Heart right ventricle (tissue), 16 donors: Measurements from ENCODE around the gene SLAIN1. TPM values are rescaled to one million over a fixed set of nuclear protein-coding genes. Genes with fewer than 3 reads are reported as not detected.

Source experiments
- ATAC-seq, 8 donors: fragments of 200-7000 bp; cut with Tn5 transposase; one replicate each; pipeline ENCODE4 v1.9.1; 2020; ENCODE audit warnings: mild to moderate bottlenecking in 8 of 8, moderate library complexity in 8 of 8, moderate number of reproducible peaks in 1 of 8
- DNase-seq, 2 donors: peaks; one replicate each; pipeline ENCODE4 v3.0.0-alpha.2; 2020
- H3K27ac ChIP-seq, 10 donors: fragments of 200-600 bp; sonication (generic) in 2 of 10; one replicate each; pipeline versions ENCODE4 v1.5.0 to v1.8.0; 2020 to 2022; ENCODE audit warnings: mild to moderate bottlenecking in 3 of 10
- H3K27me3 ChIP-seq, 7 donors: fragments of 200-600 bp; one replicate each; pipeline ENCODE4 v1.8.0; 2021 to 2022; ENCODE audit warnings: mild to moderate bottlenecking in 2 of 7
- H3K36me3 ChIP-seq, 9 donors: fragments of 200-600 bp; sonication (generic) in 1 of 9; one replicate each; pipeline versions ENCODE4 v1.5.0 to v1.8.0; 2020 to 2022; ENCODE audit warnings: mild to moderate bottlenecking in 2 of 9
- H3K4me1 ChIP-seq, 9 donors: fragments of 200-600 bp; sonication (generic) in 1 of 9; one replicate each; pipeline versions ENCODE4 v1.5.0 to v1.8.0; 2020 to 2022; ENCODE audit warnings: mild to moderate bottlenecking in 4 of 9
- H3K4me3 ChIP-seq, 10 donors: fragments of 200-600 bp; sonication (generic) in 2 of 10; one replicate each; pipeline versions ENCODE4 v1.5.0 to v1.8.0; 2020 to 2022; ENCODE audit warnings: mild to moderate bottlenecking in 7 of 10, moderate library complexity in 2 of 10
- H3K9me3 ChIP-seq, 11 donors: fragments of 200-600 bp in 10 of 11; sonication (generic) in 2 of 11; one replicate each; pipeline versions ENCODE4 v1.5.0 to v1.8.0; 2013 to 2022; ENCODE audit warnings: mild to moderate bottlenecking in 2 of 11, control low read depth in 1 of 11, moderate library complexity in 1 of 11
- CTCF ChIP-seq, 9 donors: fragments of 200-600 bp; sonication (generic) in 2 of 9; IDR thresholded peaks; one replicate each; pipeline versions ENCODE4 v1.5.0 to v1.8.0; 2021 to 2022; ENCODE audit warnings: antibody characterized with exemption in 9 of 9, mild to moderate bottlenecking in 5 of 9, moderate library complexity in 1 of 9
- WGBS, 2 donors: extraction: QIAGEN DNeasy Blood & Tissue Kit; methylation state at CpG; one replicate each; pipeline ENCODE4 v1.1.7; 2013; ENCODE audit warnings: inconsistent platforms in 1 of 2; 5-methylcytosine and 5-hydroxymethylcytosine counted together
- intact Hi-C, 10 donors: fragments of 100-400 bp; cut with DNase I; formaldehyde crosslinking; loops; one replicate each; pipeline versions ENCODE4 v1.11.1 to v1.14.2; 2022
- polyA plus RNA-seq, 2 donors: library from polyadenylated mRNA; stranded (reverse); fragments of 200-250 nt; gene quantifications; one replicate each; pipeline ENCODE4 v1.2.3, GENCODE V29; 2013
- total RNA-seq, 10 donors: library from RNA; stranded (reverse); fragmentation: NEBNext Ultra II Directional in 3 of 10; extraction: Animal tissue kit (Norgen Biotek cat#: 25700) in 3 of 10; gene quantifications; one replicate each; pipeline versions ENCODE4 v1.2.1 to v1.2.4, GENCODE V29; 2021 to 2023
- donor health status: Arrhythmogenic right ventricular cardiomyopathy.
- donor health status: ischemic (EF 13 %, LVEDD 7.1; RV severe dilation, severe dysfunction).
- donor health status: healthy with polysubstance abuse.
- donor health status: DM: no; HTN: yes; CAD: no.
- donor health status: DM: no; HTN: no; CAD: no.
- donor health status: ischemic (EF 25% LVEDD 6.9; RV normal size, moderate dysfunction).
- donor health status: ischemic (EF 25% LVEDD 5.7; RV mildly dilated, moderate dysfunction).
- donor health status: healthy.
- donor health status: DM: yes; HTN: yes; CAD: no.
- donor health status: Ischemic cardiomyopathy.
- donor health status: ischemic (EF 35%, LVEDD 5.7; RV mildly dilated, moderate dysfunction).
- donor health status: nonischemic (EF 11% LVEDD 7.7; RV severe dilation, severe dysfunction).
- donor health status: DM: yes; HTN: yes; CAD: no.
- donor health status: PGD.
- donor health status: ischemic (EF 29% LVEDD 5.4; RV normal size, mild dysfunction).
- donor health status: nonischemic (EF 23%, LVEDD 6.1; RV moderate dilation, normal function).

Gene SLAIN1
- total and polyA plus RNA-seq, 12 donors: 1.4 to 13.6 (median 7.7) TPM

DNA sequence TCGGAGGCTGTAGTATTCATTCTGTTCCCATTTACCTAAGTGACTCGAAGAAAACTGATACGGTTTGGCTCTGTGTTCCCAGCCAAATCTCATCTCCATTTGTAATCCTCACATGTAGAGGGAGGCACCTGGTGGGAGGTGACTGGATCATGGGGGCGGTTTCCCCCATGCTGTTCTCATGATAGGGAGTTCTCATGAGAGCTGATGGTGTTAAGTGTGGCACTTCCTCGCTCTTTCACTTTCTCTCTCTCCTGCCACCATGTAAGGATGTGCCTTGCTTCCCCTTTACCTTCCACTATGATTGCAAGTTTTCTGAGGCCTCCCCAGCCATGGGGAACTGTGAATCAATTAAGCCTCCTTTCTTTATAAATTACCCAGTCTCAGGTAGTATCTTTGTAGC lies 23.5 kb downstream of the SLAIN1 start:
- no peak for TF ChIP-seq CTCF (IDR thresholded peaks at IDR 0.05)
- H3K36me3 ChIP-seq: peaks cover 0 to 5% (median 0%) of the 10 kb centered on the region in 9 donors
- DNase-seq (no peak), ATAC-seq (no peak)
- H3K4me3 ChIP-seq: no peak overlapping the region
- intact Hi-C loops: loop anchor here in 1 of 10 donors (10.0 kb wide), 1 partner anchor 126 kb away; no protein-coding TSS in a partner anchor
- no peak overlapping the region for H3K27ac ChIP-seq
- no peaks in the 10 kb centered on the region for H3K27me3 ChIP-seq
- no peaks in the 10 kb centered on the region for H3K9me3 ChIP-seq
- WGBS, 2 donors: 78 to 88% methylated on average over 5 of the region's 5 CpGs
- H3K4me1 ChIP-seq: no peaks in the 10 kb centered on the region

DNA sequence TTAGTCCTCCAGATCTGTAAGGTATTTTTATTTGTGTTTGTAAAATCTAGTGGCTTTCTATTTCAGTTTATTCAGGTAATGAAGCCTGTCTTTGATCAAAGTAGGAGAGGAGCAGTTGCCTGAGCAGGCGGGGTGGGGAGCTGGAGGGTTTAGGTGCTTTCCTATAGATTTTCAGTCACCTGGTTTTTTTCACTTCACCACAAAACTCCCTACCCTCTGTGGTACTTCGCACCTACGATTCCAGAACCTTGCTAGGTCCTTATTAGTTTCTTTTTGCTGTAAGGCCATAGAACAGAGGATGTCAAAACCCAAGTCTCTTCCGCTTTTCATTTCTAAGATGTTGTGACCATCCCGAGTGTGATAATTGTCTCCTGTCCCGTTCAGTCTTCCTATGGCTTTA lies 26.6 kb downstream of the SLAIN1 start:
- WGBS, 2 donors: 81 to 92% methylated on average over 6 of the region's 6 CpGs
- no peak for ATAC-seq
- Histone ChIP-seq H3K27ac (no peak overlapping the region), H3K4me1 (peaks cover 0 to 9% (median 7%) of the 10 kb centered on the region in 9 donors), H3K9me3 (no peaks in the 10 kb centered on the region), H3K27me3 (no peaks in the 10 kb centered on the region), H3K36me3 (peaks cover 0 to 5% (median 0%) of the 10 kb centered on the region in 9 donors), H3K4me3 (no peak overlapping the region)
- intact Hi-C loops: loop anchor here in 1 of 10 donors (10.0 kb wide), 1 partner anchor 129 kb away; no protein-coding TSS in a partner anchor
- DNase-seq: no peak
- TF ChIP-seq CTCF (IDR thresholded peaks at IDR 0.05): no peak

GRCh38 chr13:77725071-77725470 lies 27.6 kb downstream of the SLAIN1 start:
- H3K36me3 ChIP-seq: peaks cover 0 to 5% (median 0%) of the 10 kb centered on the region in 9 donors
- ATAC-seq: no peak
- intact Hi-C loops: loop anchor here in 1 of 10 donors (10.0 kb wide), 1 partner anchor 130 kb away; no protein-coding TSS in a partner anchor
- DNase-seq: no peak
- no peaks in the 10 kb centered on the region for H3K27me3 ChIP-seq
- no peaks in the 10 kb centered on the region for H3K9me3 ChIP-seq
- 83 to 92% methylated on average over 1 of the region's 1 CpG for WGBS, 2 donors
- H3K27ac ChIP-seq: no peak overlapping the region
- H3K4me1 ChIP-seq: peaks cover 0 to 19% (median 8%) of the 10 kb centered on the region in 9 donors
- no peak overlapping the region for H3K4me3 ChIP-seq
- no peak for TF ChIP-seq CTCF (IDR thresholded peaks at IDR 0.05)

GRCh38 chr13:77728265-77729125 lies 31.0 kb downstream of the SLAIN1 start:
- no peak overlapping the region for H3K27ac ChIP-seq
- no peaks in the 10 kb centered on the region for H3K27me3 ChIP-seq
- no peaks in the 10 kb centered on the region for H3K36me3 ChIP-seq
- intact Hi-C loops: loop anchor here in 1 of 10 donors (10.0 kb wide), 1 partner anchor 134 kb away; no protein-coding TSS in a partner anchor
- H3K9me3 ChIP-seq: no peaks in the 10 kb centered on the region
- no peak for ATAC-seq
- H3K4me3 ChIP-seq: no peak overlapping the region
- no peak for DNase-seq
- WGBS, 2 donors: 56 to 68% methylated on average over 5 of the region's 5 CpGs
- peaks cover 0 to 19% (median 8%) of the 10 kb centered on the region in 9 donors for H3K4me1 ChIP-seq
- no peak for TF ChIP-seq CTCF (IDR thresholded peaks at IDR 0.05)
